WI38 (cell line): ENCODE results near the gene PKD1L1.
"Not testable (repeated sequence)": the region's sequence is repeated elsewhere in the genome, so short reads cannot be mapped to it uniquely, and the experiment has no call there.

Experiments
- H3K4me3 ChIP-seq: 2 replicates; pipeline ENCODE4 v1.5.1; 2011; ENCODE audit warnings: low read depth, mild to moderate bottlenecking, control low read depth, low read length
- CTCF ChIP-seq: IDR thresholded peaks from 2 replicates; pipeline ENCODE4 v1.5.1; 2012; ENCODE audit warnings: low read depth, mild to moderate bottlenecking, control low read depth, low read length

Gene PKD1L1

DNA sequence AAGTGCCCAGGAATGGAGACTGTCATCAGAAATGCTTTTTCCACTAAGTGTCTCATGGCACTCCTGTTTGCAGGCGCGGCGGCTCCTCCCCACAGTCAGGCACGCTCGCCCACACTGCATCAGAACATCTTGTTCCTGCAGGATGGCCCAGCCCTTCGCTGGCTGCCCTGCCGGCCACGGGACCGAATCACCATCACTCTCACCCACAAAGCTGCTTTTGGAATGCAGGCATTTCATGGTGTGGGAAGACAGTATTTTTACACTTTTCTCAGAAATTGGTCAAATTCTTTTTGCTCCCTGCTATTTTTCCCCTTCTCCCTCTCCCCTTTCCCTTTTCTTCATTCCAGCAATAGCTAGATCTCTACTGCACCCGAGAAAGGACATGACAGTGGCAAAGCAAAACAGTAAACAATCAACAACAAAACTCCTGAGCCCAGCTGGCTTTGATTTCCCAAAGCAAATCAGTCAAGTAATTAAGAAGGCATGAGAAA, 190.3 kb downstream of the PKD1L1 start:
- no peak overlapping the region for H3K4me3 ChIP-seq
- no peak for TF ChIP-seq CTCF

DNA sequence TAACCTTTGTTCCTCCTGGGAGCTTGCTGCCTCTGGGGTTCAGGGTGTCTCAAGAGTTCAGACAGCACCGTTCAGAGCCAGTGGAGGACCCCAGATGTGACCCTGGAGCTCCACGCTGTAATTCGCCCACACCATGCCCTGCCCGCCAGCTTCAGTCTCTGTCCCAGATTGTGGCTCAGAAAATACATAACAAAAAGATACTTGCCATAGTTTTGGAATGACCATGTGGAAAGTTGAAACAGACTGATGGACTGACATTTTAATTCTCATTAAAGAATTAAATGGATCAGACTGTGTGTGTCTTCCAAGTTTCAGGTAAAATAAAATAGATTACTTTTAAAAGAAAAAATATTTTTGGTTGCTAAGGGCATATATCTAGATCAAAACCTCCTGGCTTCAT, 191.6 kb downstream of the PKD1L1 start:
- TF ChIP-seq CTCF: no peak
- H3K4me3 ChIP-seq: no peak overlapping the region

DNA sequence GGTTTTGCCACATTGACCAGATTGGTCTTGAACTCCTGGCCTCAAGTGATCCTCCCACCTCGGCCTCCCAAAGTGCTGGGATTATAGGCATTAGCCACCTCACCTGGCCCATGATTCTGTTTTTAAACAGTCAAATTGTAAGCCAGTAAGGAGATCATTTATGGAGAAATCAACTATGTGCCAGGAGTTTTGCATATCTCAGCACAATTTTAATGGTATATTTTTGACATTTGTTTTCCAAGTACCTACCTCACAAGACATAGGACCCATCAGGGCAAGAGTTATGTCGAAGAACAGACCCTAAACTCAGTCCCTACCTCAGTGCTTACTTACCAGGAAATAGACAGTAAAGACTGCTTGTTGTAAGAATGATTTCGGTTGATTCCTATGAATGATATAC, 193.0 kb downstream of the PKD1L1 start:
- H3K4me3 ChIP-seq: no peak overlapping the region
- TF ChIP-seq CTCF: no peak

DNA sequence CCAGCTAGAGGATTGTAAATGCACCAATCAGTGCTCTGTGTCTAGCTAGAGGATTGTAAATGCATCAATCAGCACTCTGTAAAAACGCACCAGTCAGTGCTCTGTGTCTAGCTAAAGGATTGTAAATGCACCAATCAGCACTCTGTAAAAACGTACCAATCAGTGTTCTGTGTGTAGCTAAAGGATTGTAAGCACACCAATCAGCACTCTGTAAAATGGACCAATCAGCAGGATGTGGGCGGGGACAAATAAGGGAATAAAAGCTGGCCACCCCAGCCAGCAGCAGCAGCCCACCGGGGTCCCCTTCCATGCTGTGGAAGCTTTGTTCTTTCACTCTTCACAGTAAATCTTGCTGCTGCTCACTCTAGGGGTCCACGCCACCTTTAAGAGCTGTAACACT, 196.5 kb downstream of the PKD1L1 start:
- not testable (repeated sequence) for H3K4me3 ChIP-seq

DNA sequence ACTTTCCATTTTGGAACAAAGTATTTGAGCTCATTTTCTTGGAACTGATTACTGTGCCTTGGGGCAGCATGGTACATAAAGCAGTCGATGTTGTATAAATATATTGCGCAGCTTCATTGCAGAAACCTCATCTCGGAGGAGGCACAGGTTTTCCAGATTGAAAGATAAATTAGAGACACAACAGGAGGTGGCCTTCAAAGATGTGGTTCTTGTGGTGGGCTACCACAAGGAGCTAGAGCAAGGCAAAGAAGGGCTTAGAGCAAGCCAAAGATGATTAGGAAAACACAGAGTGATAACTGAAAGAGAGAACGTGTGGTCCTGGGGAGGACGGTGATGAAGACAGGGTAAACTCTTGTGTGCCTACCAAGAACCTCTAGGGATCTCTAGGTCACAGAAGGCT, 197.2 kb downstream of the PKD1L1 start:
- TF ChIP-seq CTCF: no peak
- H3K4me3 ChIP-seq: no peak overlapping the region

DNA sequence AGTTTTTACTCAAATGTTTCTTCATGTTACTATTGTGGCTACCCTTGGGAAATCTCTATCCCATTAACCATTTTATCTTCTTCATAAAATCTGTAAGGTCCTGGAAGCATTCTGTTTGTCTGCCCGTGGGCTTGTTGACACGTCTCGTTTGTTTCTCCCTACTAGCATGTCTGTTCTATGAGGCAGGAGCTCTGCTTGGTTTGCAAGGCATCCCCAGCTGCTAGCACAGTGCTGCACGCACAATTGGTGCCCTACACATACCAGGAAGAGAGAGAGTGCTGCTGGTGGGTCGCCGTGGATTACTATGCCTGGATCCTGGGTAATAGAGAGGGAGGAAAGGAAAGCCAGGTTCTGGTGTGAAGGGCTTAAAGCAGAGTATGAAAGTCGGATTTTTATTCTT, 200.2 kb downstream of the PKD1L1 start:
- no peak for TF ChIP-seq CTCF
- H3K4me3 ChIP-seq: no peak overlapping the region

GRCh38 chr7:47747160-47747559, 201.1 kb downstream of the PKD1L1 start:
- no peak overlapping the region for H3K4me3 ChIP-seq
- TF ChIP-seq CTCF: no peak

- H3K4me3 ChIP-seq: no peak overlapping the region
- TF ChIP-seq CTCF: no peak
Observed at GRCh38 chr7:47746468-47746867, 201.8 kb downstream of the PKD1L1 start.
